Coronary artery (tissue), 2 donors: ENCODE results near the gene STX11.

Experiments used
- DNase-seq: peaks from one replicate; pipeline ENCODE4 v3.0.0-alpha.2; 2017; ENCODE audit warnings: low spot score
- H3K27ac ChIP-seq, 2 donors: fragments of 200-600 bp; sonication (generic); one replicate each; pipeline ENCODE4 v1.5.1; 2016 to 2019
- H3K4me3 ChIP-seq: fragments of 200-600 bp; sonication (generic); 2 replicates; pipeline ENCODE4 v1.5.1; 2016; ENCODE audit warnings: mild to moderate bottlenecking, moderate library complexity
- CTCF ChIP-seq: fragments of 200-600 bp; sonication (generic); IDR thresholded peaks from one replicate; pipeline ENCODE4 v1.5.1; 2019; ENCODE audit warnings: antibody characterized with exemption

Gene STX11

DNA sequence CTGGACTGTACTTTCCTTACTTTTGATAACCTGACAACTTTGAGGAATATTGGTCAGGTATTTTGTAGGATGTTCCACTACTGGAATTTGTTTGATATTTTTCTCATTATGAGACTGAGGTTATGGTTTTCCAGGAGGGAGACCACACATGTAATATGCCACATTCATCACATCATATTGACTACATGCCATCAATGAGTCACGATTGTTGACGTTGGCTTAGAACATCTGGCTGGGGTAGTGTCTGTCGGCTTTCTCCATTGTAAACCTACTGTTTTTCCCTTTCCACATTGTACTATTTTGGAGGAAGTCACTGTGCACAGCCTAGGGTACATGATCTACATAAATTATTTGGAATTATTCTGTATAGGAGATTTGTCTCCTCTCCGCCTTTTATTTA lies 1.4 kb upstream of the STX11 start:
- Histone ChIP-seq H3K4me3 (no peak overlapping the region), H3K27ac (no peak overlapping the region)
- DNase-seq: no peak
- TF ChIP-seq CTCF: no peak

DNA sequence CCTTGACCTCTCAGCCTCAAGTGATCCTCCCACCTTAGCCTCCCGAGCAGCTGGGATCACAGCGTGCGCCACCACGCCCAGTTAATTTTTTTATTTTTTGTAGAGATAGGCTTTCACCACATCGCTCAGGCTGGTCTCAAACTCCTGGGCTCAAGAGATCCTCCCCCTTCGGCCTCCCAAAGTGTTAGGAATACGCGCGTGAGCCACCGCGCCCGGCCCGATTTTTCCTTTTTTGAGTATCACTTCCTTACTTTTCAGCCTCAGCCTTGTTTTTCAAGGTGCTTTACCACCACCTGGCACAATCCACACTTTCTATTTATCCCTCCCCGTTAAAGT lies 791 bp upstream of the STX11 start:
- H3K4me3 ChIP-seq: peak overlapping the region; percentile 75

GRCh38 chr6:144150710-144151657 lies 667 bp downstream of the STX11 start:
- H3K27ac ChIP-seq: peak overlapping the region; percentile 41 to 63
- no peak for DNase-seq
- no peak for TF ChIP-seq CTCF

More for the DNA sequence above, 791 bp upstream of the STX11 start:
- no peak for DNase-seq
- peak overlapping the region; percentile 41 to 63 for H3K27ac ChIP-seq
- TF ChIP-seq CTCF: no peak

GRCh38 chr6:144152334-144152900 lies 2.1 kb downstream of the STX11 start:
- no peak for TF ChIP-seq CTCF
- DNase-seq: no peak
- no peak overlapping the region for H3K4me3 ChIP-seq
- H3K27ac ChIP-seq: no peak overlapping the region

More at GRCh38 chr6:144150710-144151657, 667 bp downstream of the STX11 start:
- peak overlapping the region; percentile 75 for H3K4me3 ChIP-seq

- no peak overlapping the region for H3K27ac ChIP-seq
- no peak overlapping the region for H3K4me3 ChIP-seq
- no peak for DNase-seq
- TF ChIP-seq CTCF: no peak
Measured at GRCh38 chr6:144153260-144153659, 2.9 kb downstream of the STX11 start.

DNA sequence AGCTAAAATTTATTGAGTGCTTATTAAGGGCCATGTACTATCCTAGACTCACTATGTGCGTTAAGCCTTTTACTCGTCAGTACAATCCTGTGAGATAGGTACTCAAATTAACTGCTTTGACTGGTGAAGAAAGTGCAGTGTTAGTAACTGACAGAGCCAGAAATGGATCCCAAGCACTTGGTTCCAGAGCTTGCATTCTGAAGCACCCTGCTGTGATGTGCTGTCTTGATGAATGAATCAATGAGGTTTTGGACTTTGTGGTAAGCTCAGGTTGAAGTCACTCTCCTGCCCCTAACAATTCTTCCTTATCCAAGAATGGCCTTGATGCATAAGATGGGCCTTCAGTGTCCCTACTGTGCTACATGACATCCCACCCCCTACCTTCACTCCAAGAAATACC lies 3.7 kb downstream of the STX11 start:
- TF ChIP-seq CTCF: no peak
- no peak for DNase-seq
- no peak overlapping the region for H3K27ac ChIP-seq
- H3K4me3 ChIP-seq: no peak overlapping the region

GRCh38 chr6:144155529-144155928 lies 5.2 kb downstream of the STX11 start:
- TF ChIP-seq CTCF: no peak
- Histone ChIP-seq H3K4me3 (no peak overlapping the region), H3K27ac (no peak overlapping the region)
- no peak for DNase-seq
